IPS-NIHi7 (cell line): Measurements from ENCODE around the gene SCRT2.
"Not testable (repeated sequence)": the region's sequence is repeated elsewhere in the genome, so short reads cannot be mapped to it uniquely, and the experiment has no call there.

Experiments
- DNase-seq: peaks from one replicate; pipeline ENCODE4 v3.0.0; 2012; ENCODE audit warnings: mixed read lengths; ENCODE audit errors: extremely low spot score

The SCRT2 gene

GRCh38 chr20:701401-702129 lies 26.0 kb upstream of the SCRT2 start:
- no peak for DNase-seq

GRCh38 chr20:699811-700338 lies 24.3 kb upstream of the SCRT2 start:
- DNase-seq: peak; percentile 54

- DNase-seq: no peak
These were observed 23.7 kb upstream of the SCRT2 start for GRCh38 chr20:699342-699741.

- DNase-seq: no peak
These were observed 22.7 kb upstream of the SCRT2 start for GRCh38 chr20:698276-698675.

- no peak for DNase-seq
These were observed 22.2 kb upstream of the SCRT2 start for GRCh38 chr20:697826-698225.

- no peak for DNase-seq
These were observed 19.7 kb upstream of the SCRT2 start for GRCh38 chr20:695165-695866.

- no peak for DNase-seq
These were observed 18.9 kb upstream of the SCRT2 start for GRCh38 chr20:694496-694895.

GRCh38 chr20:693786-694185 lies 18.2 kb upstream of the SCRT2 start:
- DNase-seq: not testable (repeated sequence)

- DNase-seq: no peak
These were observed 16.4 kb upstream of the SCRT2 start for GRCh38 chr20:692044-692443.

- DNase-seq: no peak
These were observed 14.3 kb upstream of the SCRT2 start for GRCh38 chr20:689947-690346.

GRCh38 chr20:689348-689747 lies 13.7 kb upstream of the SCRT2 start:
- DNase-seq: no peak

GRCh38 chr20:688809-689212 lies 13.2 kb upstream of the SCRT2 start:
- peak; percentile 71 for DNase-seq

- DNase-seq: no peak
These were observed 12.0 kb upstream of the SCRT2 start for GRCh38 chr20:687468-688203.

GRCh38 chr20:684676-685319 lies 9.2 kb upstream of the SCRT2 start:
- no peak for DNase-seq

- no peak for DNase-seq
These were observed 6.5 kb upstream of the SCRT2 start for GRCh38 chr20:682123-682522.

- DNase-seq: no peak
These were observed 5.1 kb upstream of the SCRT2 start for GRCh38 chr20:680638-681187.

- DNase-seq: no peak
These were observed 2.4 kb upstream of the SCRT2 start for GRCh38 chr20:677957-678356.

- no peak for DNase-seq
These were observed 1.4 kb upstream of the SCRT2 start for GRCh38 chr20:676967-677366.

- DNase-seq: no peak
These were observed 824 bp upstream of the SCRT2 start for GRCh38 chr20:676315-676937.

GRCh38 chr20:675033-675452 lies 559 bp downstream of the SCRT2 start:
- no peak for DNase-seq

GRCh38 chr20:673603-674001 lies 2.0 kb downstream of the SCRT2 start:
- no peak for DNase-seq
